GOT3 (cell line): ENCODE results near the gene KLK14.

ENCODE experiments used
- DNase-seq: peaks from one replicate; lab custom pipeline; 2025; ENCODE audit warnings: mixed read lengths; lab: John Stamatoyannopoulos, UW

The KLK14 gene

GRCh38 chr19:51086153-51086850, 3.6 kb upstream of the KLK14 start:
- no peak for DNase-seq

- DNase-seq, result no peak
Observed at GRCh38 chr19:51084505-51084904, 1.8 kb upstream of the KLK14 start.

GRCh38 chr19:51083783-51084182, 1.1 kb upstream of the KLK14 start:
- DNase-seq, result no peak

GRCh38 chr19:51083181-51083580, 494 bp upstream of the KLK14 start:
- no peak for DNase-seq

- DNase-seq, result no peak
Observed at GRCh38 chr19:51081476-51081875, 1.2 kb downstream of the KLK14 start.

GRCh38 chr19:51079481-51080110, 3.1 kb downstream of the KLK14 start:
- DNase-seq, result no peak

GRCh38 chr19:51078731-51079130, 4.0 kb downstream of the KLK14 start:
- no peak for DNase-seq

- DNase-seq, result no peak
Observed at GRCh38 chr19:51078104-51078503, 4.6 kb downstream of the KLK14 start.

GRCh38 chr19:51076631-51077213, 6.0 kb downstream of the KLK14 start:
- DNase-seq, result no peak

GRCh38 chr19:51075998-51076397, 6.7 kb downstream of the KLK14 start:
- DNase-seq, result no peak

GRCh38 chr19:51071095-51071405, 11.6 kb downstream of the KLK14 start:
- no peak for DNase-seq

GRCh38 chr19:51070334-51071094, 12.2 kb downstream of the KLK14 start:
- DNase-seq, result no peak

GRCh38 chr19:51066393-51067186, 16.1 kb downstream of the KLK14 start:
- no peak for DNase-seq

GRCh38 chr19:51065221-51065960, 17.3 kb downstream of the KLK14 start:
- DNase-seq, result no peak

- no peak for DNase-seq
Observed at GRCh38 chr19:51064534-51065220, 18.0 kb downstream of the KLK14 start, which contains the start of gene KLK13. KLK13 (minus strand) TSS chr19:51065092; CDS start chr19:51065067, 25 bp downstream.

GRCh38 chr19:51063664-51064063, 19.0 kb downstream of the KLK14 start:
- no peak for DNase-seq

- no peak for DNase-seq
Observed at GRCh38 chr19:51060973-51061372, 21.7 kb downstream of the KLK14 start.

- DNase-seq, result no peak
Observed at GRCh38 chr19:51060336-51060735, 22.4 kb downstream of the KLK14 start.

- no peak for DNase-seq
Observed at GRCh38 chr19:51059715-51060114, 23.0 kb downstream of the KLK14 start.

- no peak for DNase-seq
Observed at GRCh38 chr19:51055866-51056265, 26.8 kb downstream of the KLK14 start.

- no peak for DNase-seq
Observed at GRCh38 chr19:51047031-51047335, 35.7 kb downstream of the KLK14 start.
